ENCODE data around the gene METTL13.

METTL13 gene

GRCh38 chr1:171809834-171810233 is 28.4 kb downstream of the METTL13 start:
- TF ChIP-seq EZH2phosphoT487 (IDR thresholded peaks at IDR 0.05; ENCODE audit: borderline replicate concordance, low read length) = no peak
- TF ChIP-seq CTCF (IDR thresholded peaks at IDR 0.05; ENCODE audit: low read depth, low read length, poor library complexity, severe bottlenecking) = no peak
- H3K27ac ChIP-seq (ENCODE audit: low read depth, low read length) = no peak overlapping the region
- no peaks in the 10 kb centered on the region for H4K20me1 ChIP-seq (ENCODE audit: control insufficient read depth, insufficient read depth, low read depth, low read length)
- H3K4me2 ChIP-seq (ENCODE audit: low read length) = no peak overlapping the region
- no peaks in the 10 kb centered on the region for H3K27me3 ChIP-seq (ENCODE audit: control insufficient read depth, low read length)
- no peaks in the 10 kb centered on the region for H3K9me2 ChIP-seq (replicated peaks; ENCODE audit: control insufficient read depth, low read length)
- H3K36me3 ChIP-seq (ENCODE audit: control insufficient read depth, low read length) = no peaks in the 10 kb centered on the region
- H3F3A ChIP-seq (ENCODE audit: control insufficient read depth, insufficient read depth) = no peaks in the 10 kb centered on the region
- no peak overlapping the region for H3K4me3 ChIP-seq (ENCODE audit: low read length)
- H3K9me3 ChIP-seq (ENCODE audit: control insufficient read depth, insufficient read depth, low read length) = no peaks in the 10 kb centered on the region
- no peaks in the 10 kb centered on the region for H3K79me2 ChIP-seq (ENCODE audit: control insufficient read depth, low read length)
- no peaks in the 10 kb centered on the region for H3K4me1 ChIP-seq (ENCODE audit: control insufficient read depth, low read length)

GRCh38 chr1:171811672-171812071 is 30.2 kb downstream of the METTL13 start:
- Histone ChIP-seq H3K79me2 (ENCODE audit: control insufficient read depth, low read length) (no peaks in the 10 kb centered on the region), H3K4me3 (ENCODE audit: low read length) (no peak overlapping the region), H3K4me1 (ENCODE audit: control insufficient read depth, low read length) (no peaks in the 10 kb centered on the region), H3K9me3 (ENCODE audit: control insufficient read depth, insufficient read depth, low read length) (no peaks in the 10 kb centered on the region), H3K27me3 (ENCODE audit: control insufficient read depth, low read length) (no peaks in the 10 kb centered on the region), H3F3A (ENCODE audit: control insufficient read depth, insufficient read depth) (no peaks in the 10 kb centered on the region), H4K20me1 (ENCODE audit: control insufficient read depth, insufficient read depth, low read depth, low read length) (no peaks in the 10 kb centered on the region), H3K4me2 (ENCODE audit: low read length) (no peak overlapping the region), H3K9me2 (replicated peaks; ENCODE audit: control insufficient read depth, low read length) (no peaks in the 10 kb centered on the region), H3K27ac (ENCODE audit: low read depth, low read length) (no peak overlapping the region), H3K36me3 (ENCODE audit: control insufficient read depth, low read length) (no peaks in the 10 kb centered on the region)
- TF ChIP-seq CTCF (IDR thresholded peaks at IDR 0.05; ENCODE audit: low read depth, low read length, poor library complexity, severe bottlenecking) (no peak), EZH2phosphoT487 (IDR thresholded peaks at IDR 0.05; ENCODE audit: borderline replicate concordance, low read length) (no peak)

- H3F3A ChIP-seq (ENCODE audit: control insufficient read depth, insufficient read depth) = no peaks in the 10 kb centered on the region
- no peaks in the 10 kb centered on the region for H3K36me3 ChIP-seq (ENCODE audit: control insufficient read depth, low read length)
- H3K4me1 ChIP-seq (ENCODE audit: control insufficient read depth, low read length) = no peaks in the 10 kb centered on the region
- no peaks in the 10 kb centered on the region for H3K9me2 ChIP-seq (replicated peaks; ENCODE audit: control insufficient read depth, low read length)
- H4K20me1 ChIP-seq (ENCODE audit: control insufficient read depth, insufficient read depth, low read depth, low read length) = no peaks in the 10 kb centered on the region
- H3K9me3 ChIP-seq (ENCODE audit: control insufficient read depth, insufficient read depth, low read length) = no peaks in the 10 kb centered on the region
- no peak overlapping the region for H3K4me2 ChIP-seq (ENCODE audit: low read length)
- H3K79me2 ChIP-seq (ENCODE audit: control insufficient read depth, low read length) = no peaks in the 10 kb centered on the region
- TF ChIP-seq CTCF (IDR thresholded peaks at IDR 0.05; ENCODE audit: low read depth, low read length, poor library complexity, severe bottlenecking) = no peak
- no peak for TF ChIP-seq EZH2phosphoT487 (IDR thresholded peaks at IDR 0.05; ENCODE audit: borderline replicate concordance, low read length)
- no peaks in the 10 kb centered on the region for H3K27me3 ChIP-seq (ENCODE audit: control insufficient read depth, low read length)
- H3K27ac ChIP-seq (ENCODE audit: low read depth, low read length) = no peak overlapping the region
- no peak overlapping the region for H3K4me3 ChIP-seq (ENCODE audit: low read length)
Measured at GRCh38 chr1:171814692-171815091, 33.2 kb downstream of the METTL13 start.
